GM23338 (cell line): ENCODE results near the gene BLVRA. TPM values are rescaled to one million over a fixed set of nuclear protein-coding genes. Genes with fewer than 3 reads are reported as not detected.

ENCODE experiments used
- ATAC-seq: fragments of 200-7000 bp; cut with Tn5 transposase; 3 replicates; pipeline ENCODE4 v1.9.1; 2020
- DNase-seq: peaks from one replicate; pipeline ENCODE4 v3.0.0-alpha.2; 2015; ENCODE audit warnings: low spot score
- H2AFZ ChIP-seq: fragments of 200-600 bp; sonication (generic); 2 replicates; pipeline ENCODE4 v1.8.0; 2016; ENCODE audit warnings: antibody characterized with exemption, mild to moderate bottlenecking, moderate library complexity
- H3F3A ChIP-seq: fragments of 200-600 bp; sonication (generic); replicated peaks from 2 replicates; pipeline ENCODE4 v1.8.0; 2017; ENCODE audit warnings: antibody characterized with exemption, mixed run types, low read depth
- H3K27ac ChIP-seq: fragments of 200-600 bp; sonication (generic); 2 replicates; pipeline ENCODE4 v1.6.1; 2016; ENCODE audit warnings: low read depth
- H3K27me3 ChIP-seq: fragments of 200-600 bp; sonication (generic); 2 replicates; pipeline ENCODE4 v1.8.0; 2016; ENCODE audit warnings: mild to moderate bottlenecking, mixed run types, moderate library complexity; ENCODE audit not compliant: insufficient read depth
- H3K36me3 ChIP-seq: fragments of 200-600 bp; sonication (generic); 2 replicates; pipeline ENCODE4 v1.8.0; 2016; ENCODE audit warnings: mild to moderate bottlenecking; ENCODE audit not compliant: insufficient read depth
- H3K4me1 ChIP-seq: fragments of 200-600 bp; sonication (generic); 2 replicates; pipeline ENCODE4 v1.8.0; 2016; ENCODE audit warnings: mild to moderate bottlenecking, moderate library complexity; ENCODE audit not compliant: insufficient read depth
- H3K4me2 ChIP-seq: fragments of 200-600 bp; sonication (generic); 2 replicates; pipeline ENCODE4 v1.7.1; 2017; ENCODE audit warnings: mixed run types
- H3K4me3 ChIP-seq: fragments of 200-600 bp; sonication (generic); 2 replicates; pipeline ENCODE4 v1.6.1; 2016; ENCODE audit warnings: mixed run types
- H3K79me2 ChIP-seq: fragments of 200-600 bp; sonication (generic); replicated peaks from 2 replicates; pipeline ENCODE4 v1.8.0; 2017; ENCODE audit warnings: mild to moderate bottlenecking; ENCODE audit not compliant: insufficient read depth
- H3K9me2 ChIP-seq: fragments of 200-600 bp; sonication (generic); 2 replicates; pipeline ENCODE4 v1.8.0; 2017; ENCODE audit not compliant: insufficient read depth
- H4K20me1 ChIP-seq: fragments of 200-600 bp; sonication (generic); replicated peaks from 2 replicates; pipeline ENCODE4 v1.8.0; 2017; ENCODE audit warnings: mild to moderate bottlenecking; ENCODE audit not compliant: insufficient read depth
- H3K27ac Mint-ChIP-seq: 2 replicates; pipeline ENCODE4 v1.8.0; 2020; ENCODE audit warnings: inconsistent platforms, mild to moderate bottlenecking, moderate library complexity, mixed read lengths
- H3K27me3 Mint-ChIP-seq: 3 replicates; pipeline ENCODE4 v1.8.0; 2022; ENCODE audit warnings: low read depth, mild to moderate bottlenecking, moderate library complexity, mixed read lengths, inconsistent platforms; ENCODE audit not compliant: insufficient read depth, poor library complexity
- H3K36me3 Mint-ChIP-seq: 3 replicates; pipeline ENCODE4 v1.8.0; 2021; ENCODE audit warnings: low read depth, mild to moderate bottlenecking, inconsistent platforms, moderate library complexity, mixed read lengths
- H3K4me1 Mint-ChIP-seq: 3 replicates; pipeline ENCODE4 v1.8.0; 2020; ENCODE audit warnings: mild to moderate bottlenecking, inconsistent platforms, mixed read lengths
- H3K4me3 Mint-ChIP-seq: 3 replicates; pipeline ENCODE4 v1.8.0; 2021; ENCODE audit warnings: moderate library complexity, mild to moderate bottlenecking, inconsistent platforms, mixed read lengths
- H3K9me3 Mint-ChIP-seq: 3 replicates; pipeline ENCODE4 v1.8.0; 2020; ENCODE audit warnings: moderate library complexity, mild to moderate bottlenecking, inconsistent platforms, mixed read lengths
- CREB1 ChIP-seq: fragments of 250-450 bp; sonication (Bioruptor Pico); IDR thresholded peaks from 2 replicates; pipeline ENCODE4 v1.5.0; 2020; ENCODE audit warnings: low read depth, mild to moderate bottlenecking, moderate library complexity
- EZH2phosphoT487 ChIP-seq: fragments of 200-600 bp; sonication (generic); IDR thresholded peaks from one replicate; pipeline ENCODE4 v1.8.1; 2018; ENCODE audit warnings: antibody characterized with exemption; ENCODE audit not compliant: unreplicated experiment
- JUNB ChIP-seq: IDR thresholded peaks from one replicate; pipeline ENCODE4 v1.6.1; 2016; ENCODE audit warnings: antibody characterized with exemption; ENCODE audit not compliant: unreplicated experiment
- NANOG ChIP-seq: IDR thresholded peaks from 2 replicates; pipeline ENCODE4 v1.6.1; 2016; ENCODE audit warnings: antibody characterized with exemption, borderline replicate concordance
- ZNF331 ChIP-seq: fragments of 250-450 bp; sonication (Bioruptor Pico); IDR thresholded peaks from 2 replicates; pipeline ENCODE4 v1.5.0; 2020; ENCODE audit warnings: low read depth, mild to moderate bottlenecking, moderate library complexity
- polyA plus RNA-seq: library from polyadenylated mRNA; unstranded; fragments of >200 nt; fragmentation: Nextera tagmentation; extraction: Ambion mirVana; gene quantifications from 2 replicates; pipeline ENCODE4 v1.2.1, GENCODE V29; 2016
- total RNA-seq: library from RNA; depleted of rRNA; stranded (reverse); fragments of >200 nt; shearing (Covaris generic); gene quantifications from 2 replicates; pipeline ENCODE4 v1.2.3, GENCODE V29; 2014
- TF ChIP-seq, protein P1 (sequence below): IDR thresholded peaks from one replicate; pipeline ENCODE4 v1.6.1; 2018; ENCODE audit warnings: antibody characterized with exemption; ENCODE audit not compliant: unreplicated experiment
- TF ChIP-seq, protein P2 (sequence below), 2 experiments: fragments of 200-600 bp in 1 of 2; sonication (generic) in 1 of 2; conservative IDR thresholded peaks; 2 replicates each; pipeline versions ENCODE4 v1.5.1 to v1.6.1; 2016 to 2017; ENCODE audit warnings: antibody characterized with exemption in 2 of 2, low read depth in 2 of 2, mild to moderate bottlenecking in 2 of 2, moderate library complexity in 1 of 2
- TF ChIP-seq, protein P3 (sequence below): IDR thresholded peaks from 2 replicates; pipeline ENCODE4 v1.6.1; 2016; ENCODE audit warnings: antibody characterized with exemption
- TF ChIP-seq, protein P4 (sequence below): fragments of 250-450 bp; sonication (Bioruptor Pico); IDR thresholded peaks from 2 replicates; pipeline ENCODE4 v1.5.0; 2020; ENCODE audit warnings: mild to moderate bottlenecking, moderate library complexity

Gene BLVRA
- total and polyA plus RNA-seq, 2 experiments from 2014 or later = 17.0 to 46.5 TPM

DNA sequence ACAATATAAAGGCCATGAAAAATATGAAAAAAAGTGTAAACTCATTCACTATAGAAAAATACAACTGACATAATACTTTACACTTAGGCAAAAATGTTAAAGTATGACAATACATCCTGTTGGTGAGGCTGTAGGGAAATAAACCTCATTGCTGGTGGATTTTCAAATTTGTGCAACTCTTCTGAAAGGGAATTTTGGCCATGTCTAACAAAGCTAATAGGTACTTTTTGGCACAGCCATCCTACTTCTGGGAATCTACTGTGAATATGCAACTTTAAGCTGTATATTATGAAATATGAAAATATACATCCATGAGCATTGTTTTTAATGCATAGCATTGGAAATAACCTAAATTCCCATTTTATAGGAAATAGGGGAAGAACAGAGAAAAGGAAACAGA is 15.8 kb upstream of the BLVRA start (continued):
- TF ChIP-seq, protein P1, sequence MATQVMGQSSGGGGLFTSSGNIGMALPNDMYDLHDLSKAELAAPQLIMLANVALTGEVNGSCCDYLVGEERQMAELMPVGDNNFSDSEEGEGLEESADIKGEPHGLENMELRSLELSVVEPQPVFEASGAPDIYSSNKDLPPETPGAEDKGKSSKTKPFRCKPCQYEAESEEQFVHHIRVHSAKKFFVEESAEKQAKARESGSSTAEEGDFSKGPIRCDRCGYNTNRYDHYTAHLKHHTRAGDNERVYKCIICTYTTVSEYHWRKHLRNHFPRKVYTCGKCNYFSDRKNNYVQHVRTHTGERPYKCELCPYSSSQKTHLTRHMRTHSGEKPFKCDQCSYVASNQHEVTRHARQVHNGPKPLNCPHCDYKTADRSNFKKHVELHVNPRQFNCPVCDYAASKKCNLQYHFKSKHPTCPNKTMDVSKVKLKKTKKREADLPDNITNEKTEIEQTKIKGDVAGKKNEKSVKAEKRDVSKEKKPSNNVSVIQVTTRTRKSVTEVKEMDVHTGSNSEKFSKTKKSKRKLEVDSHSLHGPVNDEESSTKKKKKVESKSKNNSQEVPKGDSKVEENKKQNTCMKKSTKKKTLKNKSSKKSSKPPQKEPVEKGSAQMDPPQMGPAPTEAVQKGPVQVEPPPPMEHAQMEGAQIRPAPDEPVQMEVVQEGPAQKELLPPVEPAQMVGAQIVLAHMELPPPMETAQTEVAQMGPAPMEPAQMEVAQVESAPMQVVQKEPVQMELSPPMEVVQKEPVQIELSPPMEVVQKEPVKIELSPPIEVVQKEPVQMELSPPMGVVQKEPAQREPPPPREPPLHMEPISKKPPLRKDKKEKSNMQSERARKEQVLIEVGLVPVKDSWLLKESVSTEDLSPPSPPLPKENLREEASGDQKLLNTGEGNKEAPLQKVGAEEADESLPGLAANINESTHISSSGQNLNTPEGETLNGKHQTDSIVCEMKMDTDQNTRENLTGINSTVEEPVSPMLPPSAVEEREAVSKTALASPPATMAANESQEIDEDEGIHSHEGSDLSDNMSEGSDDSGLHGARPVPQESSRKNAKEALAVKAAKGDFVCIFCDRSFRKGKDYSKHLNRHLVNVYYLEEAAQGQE = no peak
- TF ChIP-seq JUNB = no peak
- TF ChIP-seq, protein P2, sequence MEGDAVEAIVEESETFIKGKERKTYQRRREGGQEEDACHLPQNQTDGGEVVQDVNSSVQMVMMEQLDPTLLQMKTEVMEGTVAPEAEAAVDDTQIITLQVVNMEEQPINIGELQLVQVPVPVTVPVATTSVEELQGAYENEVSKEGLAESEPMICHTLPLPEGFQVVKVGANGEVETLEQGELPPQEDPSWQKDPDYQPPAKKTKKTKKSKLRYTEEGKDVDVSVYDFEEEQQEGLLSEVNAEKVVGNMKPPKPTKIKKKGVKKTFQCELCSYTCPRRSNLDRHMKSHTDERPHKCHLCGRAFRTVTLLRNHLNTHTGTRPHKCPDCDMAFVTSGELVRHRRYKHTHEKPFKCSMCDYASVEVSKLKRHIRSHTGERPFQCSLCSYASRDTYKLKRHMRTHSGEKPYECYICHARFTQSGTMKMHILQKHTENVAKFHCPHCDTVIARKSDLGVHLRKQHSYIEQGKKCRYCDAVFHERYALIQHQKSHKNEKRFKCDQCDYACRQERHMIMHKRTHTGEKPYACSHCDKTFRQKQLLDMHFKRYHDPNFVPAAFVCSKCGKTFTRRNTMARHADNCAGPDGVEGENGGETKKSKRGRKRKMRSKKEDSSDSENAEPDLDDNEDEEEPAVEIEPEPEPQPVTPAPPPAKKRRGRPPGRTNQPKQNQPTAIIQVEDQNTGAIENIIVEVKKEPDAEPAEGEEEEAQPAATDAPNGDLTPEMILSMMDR (conservative IDR thresholded peaks at IDR 0.05; ENCODE audit: low read depth in 2 of 2) = no peak
- TF ChIP-seq EZH2phosphoT487 = no peak
- TF ChIP-seq, protein P3, sequence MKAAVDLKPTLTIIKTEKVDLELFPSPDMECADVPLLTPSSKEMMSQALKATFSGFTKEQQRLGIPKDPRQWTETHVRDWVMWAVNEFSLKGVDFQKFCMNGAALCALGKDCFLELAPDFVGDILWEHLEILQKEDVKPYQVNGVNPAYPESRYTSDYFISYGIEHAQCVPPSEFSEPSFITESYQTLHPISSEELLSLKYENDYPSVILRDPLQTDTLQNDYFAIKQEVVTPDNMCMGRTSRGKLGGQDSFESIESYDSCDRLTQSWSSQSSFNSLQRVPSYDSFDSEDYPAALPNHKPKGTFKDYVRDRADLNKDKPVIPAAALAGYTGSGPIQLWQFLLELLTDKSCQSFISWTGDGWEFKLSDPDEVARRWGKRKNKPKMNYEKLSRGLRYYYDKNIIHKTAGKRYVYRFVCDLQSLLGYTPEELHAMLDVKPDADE = no peak
- no peak for TF ChIP-seq CREB1 (CRISPR knock-in tag)

DNA sequence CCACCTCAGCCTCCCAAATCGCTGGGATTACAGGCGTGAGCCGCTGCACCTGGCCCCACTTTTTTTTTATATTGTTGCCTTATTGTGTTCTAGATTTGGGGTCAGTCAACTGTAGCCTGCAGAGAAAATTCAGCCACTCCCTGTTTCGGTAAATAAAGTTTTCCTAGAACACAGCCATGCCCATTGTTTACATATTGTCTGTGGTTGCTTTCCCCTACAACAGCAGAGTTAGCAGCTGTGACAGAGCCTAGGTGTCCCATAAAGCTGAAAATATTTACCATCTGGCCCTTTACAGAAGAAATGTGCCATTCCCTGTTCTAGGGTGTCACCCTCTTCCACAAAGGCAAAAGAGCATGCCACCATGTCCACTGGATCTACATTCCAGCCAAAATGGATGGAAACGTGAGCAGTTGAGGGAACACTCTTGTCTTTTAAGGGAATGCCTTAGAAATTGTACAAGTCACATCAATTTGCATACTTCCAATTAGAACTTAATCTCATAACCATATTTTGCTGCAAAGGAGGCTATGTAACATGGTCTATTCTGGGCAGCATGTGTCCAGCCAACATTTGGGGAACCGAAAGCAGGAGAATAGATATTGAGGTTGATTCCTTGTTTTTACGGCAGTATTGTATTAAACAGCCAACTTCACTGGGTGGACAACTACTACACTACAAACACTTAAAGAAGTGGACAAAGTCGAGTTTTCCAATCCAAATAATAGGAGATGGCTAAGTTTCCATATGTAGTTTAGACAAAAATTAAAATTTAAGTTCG is 11.0 kb upstream of the BLVRA start:
- H3K36me3 ChIP-seq = no peaks in the 10 kb centered on the region
- H3K36me3 Mint-ChIP-seq = no peaks in the 10 kb centered on the region
- no peak overlapping the region for H3K4me3 ChIP-seq
- H4K20me1 ChIP-seq = no peaks in the 10 kb centered on the region
- no peaks in the 10 kb centered on the region for H3K27me3 ChIP-seq
- H3K4me3 Mint-ChIP-seq = no peak overlapping the region
- no peak overlapping the region for H3K27ac Mint-ChIP-seq
- no peaks in the 10 kb centered on the region for H3K9me3 Mint-ChIP-seq
- no peak for ATAC-seq
- no peaks in the 10 kb centered on the region for H3K79me2 ChIP-seq
- H3K9me2 ChIP-seq = no peaks in the 10 kb centered on the region
- H3K27me3 Mint-ChIP-seq = peaks cover 4% of the 10 kb centered on the region
- H2AFZ ChIP-seq = no peak overlapping the region
- no peaks in the 10 kb centered on the region for H3F3A ChIP-seq
- H3K4me1 Mint-ChIP-seq = peaks cover 4% of the 10 kb centered on the region; the same call in 2 of the 3 replicates
- H3K27ac ChIP-seq = no peak overlapping the region
- no peaks in the 10 kb centered on the region for H3K4me1 ChIP-seq
- H3K4me2 ChIP-seq = no peak overlapping the region
- no peak for DNase-seq
- TF ChIP-seq, protein P4, sequence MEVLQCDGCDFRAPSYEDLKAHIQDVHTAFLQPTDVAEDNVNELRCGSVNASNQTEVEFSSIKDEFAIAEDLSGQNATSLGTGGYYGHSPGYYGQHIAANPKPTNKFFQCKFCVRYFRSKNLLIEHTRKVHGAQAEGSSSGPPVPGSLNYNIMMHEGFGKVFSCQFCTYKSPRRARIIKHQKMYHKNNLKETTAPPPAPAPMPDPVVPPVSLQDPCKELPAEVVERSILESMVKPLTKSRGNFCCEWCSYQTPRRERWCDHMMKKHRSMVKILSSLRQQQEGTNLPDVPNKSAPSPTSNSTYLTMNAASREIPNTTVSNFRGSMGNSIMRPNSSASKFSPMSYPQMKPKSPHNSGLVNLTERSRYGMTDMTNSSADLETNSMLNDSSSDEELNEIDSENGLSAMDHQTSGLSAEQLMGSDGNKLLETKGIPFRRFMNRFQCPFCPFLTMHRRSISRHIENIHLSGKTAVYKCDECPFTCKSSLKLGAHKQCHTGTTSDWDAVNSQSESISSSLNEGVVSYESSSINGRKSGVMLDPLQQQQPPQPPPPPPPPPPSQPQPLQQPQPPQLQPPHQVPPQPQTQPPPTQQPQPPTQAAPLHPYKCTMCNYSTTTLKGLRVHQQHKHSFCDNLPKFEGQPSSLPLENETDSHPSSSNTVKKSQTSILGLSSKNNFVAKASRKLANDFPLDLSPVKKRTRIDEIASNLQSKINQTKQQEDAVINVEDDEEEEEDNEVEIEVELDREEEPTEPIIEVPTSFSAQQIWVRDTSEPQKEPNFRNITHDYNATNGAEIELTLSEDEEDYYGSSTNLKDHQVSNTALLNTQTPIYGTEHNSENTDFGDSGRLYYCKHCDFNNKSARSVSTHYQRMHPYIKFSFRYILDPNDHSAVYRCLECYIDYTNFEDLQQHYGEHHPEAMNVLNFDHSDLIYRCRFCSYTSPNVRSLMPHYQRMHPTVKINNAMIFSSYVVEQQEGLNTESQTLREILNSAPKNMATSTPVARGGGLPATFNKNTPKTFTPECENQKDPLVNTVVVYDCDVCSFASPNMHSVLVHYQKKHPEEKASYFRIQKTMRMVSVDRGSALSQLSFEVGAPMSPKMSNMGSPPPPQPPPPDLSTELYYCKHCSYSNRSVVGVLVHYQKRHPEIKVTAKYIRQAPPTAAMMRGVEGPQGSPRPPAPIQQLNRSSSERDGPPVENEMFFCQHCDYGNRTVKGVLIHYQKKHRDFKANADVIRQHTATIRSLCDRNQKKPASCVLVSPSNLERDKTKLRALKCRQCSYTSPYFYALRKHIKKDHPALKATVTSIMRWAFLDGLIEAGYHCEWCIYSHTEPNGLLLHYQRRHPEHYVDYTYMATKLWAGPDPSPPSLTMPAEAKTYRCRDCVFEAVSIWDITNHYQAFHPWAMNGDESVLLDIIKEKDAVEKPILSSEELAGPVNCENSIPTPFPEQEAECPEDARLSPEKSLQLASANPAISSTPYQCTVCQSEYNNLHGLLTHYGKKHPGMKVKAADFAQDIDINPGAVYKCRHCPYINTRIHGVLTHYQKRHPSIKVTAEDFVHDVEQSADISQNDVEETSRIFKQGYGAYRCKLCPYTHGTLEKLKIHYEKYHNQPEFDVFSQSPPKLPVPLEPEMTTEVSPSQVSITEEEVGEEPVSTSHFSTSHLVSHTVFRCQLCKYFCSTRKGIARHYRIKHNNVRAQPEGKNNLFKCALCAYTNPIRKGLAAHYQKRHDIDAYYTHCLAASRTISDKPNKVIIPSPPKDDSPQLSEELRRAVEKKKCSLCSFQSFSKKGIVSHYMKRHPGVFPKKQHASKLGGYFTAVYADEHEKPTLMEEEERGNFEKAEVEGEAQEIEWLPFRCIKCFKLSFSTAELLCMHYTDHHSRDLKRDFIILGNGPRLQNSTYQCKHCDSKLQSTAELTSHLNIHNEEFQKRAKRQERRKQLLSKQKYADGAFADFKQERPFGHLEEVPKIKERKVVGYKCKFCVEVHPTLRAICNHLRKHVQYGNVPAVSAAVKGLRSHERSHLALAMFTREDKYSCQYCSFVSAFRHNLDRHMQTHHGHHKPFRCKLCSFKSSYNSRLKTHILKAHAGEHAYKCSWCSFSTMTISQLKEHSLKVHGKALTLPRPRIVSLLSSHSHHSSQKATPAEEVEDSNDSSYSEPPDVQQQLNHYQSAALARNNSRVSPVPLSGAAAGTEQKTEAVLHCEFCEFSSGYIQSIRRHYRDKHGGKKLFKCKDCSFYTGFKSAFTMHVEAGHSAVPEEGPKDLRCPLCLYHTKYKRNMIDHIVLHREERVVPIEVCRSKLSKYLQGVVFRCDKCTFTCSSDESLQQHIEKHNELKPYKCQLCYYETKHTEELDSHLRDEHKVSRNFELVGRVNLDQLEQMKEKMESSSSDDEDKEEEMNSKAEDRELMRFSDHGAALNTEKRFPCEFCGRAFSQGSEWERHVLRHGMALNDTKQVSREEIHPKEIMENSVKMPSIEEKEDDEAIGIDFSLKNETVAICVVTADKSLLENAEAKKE (CRISPR knock-in tag) = no peak
- TF ChIP-seq CREB1 (CRISPR knock-in tag) (no peak), ZNF331 (CRISPR knock-in tag) (no peak), NANOG (no peak)
- TF ChIP-seq, protein P3 = no peak
